Activated effector memory CD4-positive, alpha-beta T cell treated with Interleukin-2 at 50 U/mL for 16 hours (primary cell): Measurements from ENCODE around the gene MOV10L1.
"Not testable (repeated sequence)": the region's sequence is repeated elsewhere in the genome, so short reads cannot be mapped to it uniquely, and the experiment has no call there.

Experiments
- DNase-seq: peaks from one replicate; pipeline ENCODE4 v3.0.0-alpha.2; 2020

MOV10L1 gene

DNA sequence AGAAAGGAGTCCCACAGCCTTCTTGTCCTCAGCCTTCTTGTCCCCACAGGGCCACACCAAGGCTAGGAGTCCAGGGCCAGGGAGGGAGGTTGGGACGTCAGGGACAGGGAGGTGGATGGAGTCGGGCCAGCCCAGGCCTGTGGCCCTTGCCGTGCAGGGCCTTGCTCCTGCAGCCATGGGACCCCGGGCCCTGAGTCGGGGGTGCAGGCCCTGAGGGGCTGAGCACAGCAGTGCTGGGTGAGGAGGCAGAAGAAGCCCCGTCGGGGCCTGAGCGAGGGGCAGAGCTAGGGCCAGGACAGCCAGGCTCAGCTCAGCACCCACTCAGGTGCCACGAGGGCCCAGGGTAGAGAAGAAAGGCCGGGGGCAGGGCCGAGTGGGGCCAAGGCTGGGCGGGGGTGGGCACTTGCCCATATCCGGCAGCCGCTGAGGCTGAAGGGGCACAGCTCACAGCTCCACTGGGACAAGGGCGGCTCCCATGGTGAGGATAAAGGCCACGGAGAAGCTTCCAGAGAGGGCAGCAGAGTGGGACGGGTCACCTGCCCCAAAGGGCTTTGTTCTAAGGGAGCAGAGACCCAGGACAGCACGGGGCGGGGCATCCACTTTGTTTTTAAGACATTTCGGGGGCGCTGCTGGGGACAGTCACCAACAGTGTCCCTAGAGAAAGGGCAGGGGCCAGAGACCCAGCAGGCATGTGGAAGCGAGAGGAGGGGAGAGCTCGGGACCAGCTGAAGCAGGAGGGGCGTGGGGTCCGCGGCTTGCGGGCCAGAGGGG, 8.2 kb upstream of the MOV10L1 start:
- no peak for DNase-seq

DNA sequence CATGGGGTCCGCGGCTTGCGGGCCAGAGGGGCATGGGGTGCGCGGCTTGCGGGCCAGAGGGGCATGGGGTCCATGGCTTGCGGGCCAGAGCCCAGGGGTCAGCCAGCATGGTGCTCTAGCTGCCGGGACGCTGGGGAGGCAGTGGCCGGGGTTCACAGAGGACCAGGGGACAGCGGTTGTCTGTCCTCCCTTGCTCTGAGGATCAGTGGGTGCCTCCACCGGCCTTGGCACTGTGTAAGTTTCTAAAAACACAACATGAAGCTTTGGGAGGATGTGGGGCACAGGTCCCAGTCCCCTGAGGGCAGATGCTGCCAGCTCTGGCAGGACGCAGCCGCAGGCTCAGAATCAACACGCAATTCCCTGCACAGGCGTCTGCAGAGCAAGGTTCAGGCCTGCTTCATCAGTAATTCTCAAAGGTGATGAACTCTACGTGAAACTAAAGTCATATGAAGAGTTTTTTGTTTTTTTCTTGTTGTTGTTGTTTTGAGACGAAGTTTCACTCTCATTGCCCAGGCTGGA, 7.5 kb upstream of the MOV10L1 start:
- no peak for DNase-seq

DNA sequence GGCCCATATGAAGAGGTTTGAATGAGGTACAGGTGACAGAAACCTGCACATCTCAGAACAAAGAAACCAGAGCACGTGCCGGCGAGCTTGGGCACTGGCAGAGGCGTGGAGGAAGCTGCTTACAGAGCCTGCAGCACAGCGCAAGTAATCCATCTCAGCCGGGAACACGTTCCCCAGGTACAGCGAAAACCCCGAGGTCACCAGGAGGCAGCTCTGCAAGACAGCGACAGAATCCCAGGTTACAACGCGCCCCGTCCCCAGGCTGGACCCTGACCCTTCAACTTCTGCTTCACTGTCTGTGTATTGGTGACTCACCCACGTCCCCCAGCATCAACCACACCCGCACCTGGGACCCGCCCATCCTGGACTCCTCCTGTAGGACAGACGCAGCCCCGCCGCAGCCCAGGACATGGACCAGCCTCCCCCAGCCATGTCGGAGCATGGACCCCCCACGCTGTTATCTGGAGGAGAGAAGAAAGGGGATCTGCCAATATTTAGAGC, 6.8 kb upstream of the MOV10L1 start:
- no peak for DNase-seq

DNA sequence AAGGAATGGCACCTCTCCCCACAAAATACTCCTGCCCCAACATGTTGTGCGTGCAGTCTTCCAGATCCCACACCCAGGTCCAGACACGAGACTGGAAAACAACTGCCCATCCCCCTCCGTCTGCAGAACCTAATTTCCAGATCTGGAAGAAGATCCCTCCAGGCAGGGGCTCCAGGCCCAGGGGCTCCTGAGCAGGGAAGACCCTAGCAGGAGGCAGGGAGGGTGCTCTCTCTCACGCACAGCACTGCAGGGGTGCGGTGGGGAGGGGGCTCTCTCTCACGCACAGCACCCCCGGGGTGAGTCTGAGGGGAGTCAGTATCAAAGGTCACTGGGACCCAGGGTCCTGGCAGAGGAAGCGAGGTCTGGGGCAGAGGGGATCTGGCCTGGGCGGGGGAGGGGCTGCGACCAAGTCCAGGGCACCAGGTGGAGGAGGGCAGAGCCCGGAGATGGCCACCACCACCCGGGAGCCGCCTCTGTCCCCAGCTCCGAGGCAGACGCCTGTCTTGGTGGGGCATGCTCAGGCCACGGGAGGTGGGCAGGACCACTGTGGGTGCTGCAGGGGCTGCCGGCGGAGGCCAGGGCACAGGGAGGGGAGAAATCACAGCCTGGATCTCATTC, 6.2 kb upstream of the MOV10L1 start:
- no peak for DNase-seq

DNA sequence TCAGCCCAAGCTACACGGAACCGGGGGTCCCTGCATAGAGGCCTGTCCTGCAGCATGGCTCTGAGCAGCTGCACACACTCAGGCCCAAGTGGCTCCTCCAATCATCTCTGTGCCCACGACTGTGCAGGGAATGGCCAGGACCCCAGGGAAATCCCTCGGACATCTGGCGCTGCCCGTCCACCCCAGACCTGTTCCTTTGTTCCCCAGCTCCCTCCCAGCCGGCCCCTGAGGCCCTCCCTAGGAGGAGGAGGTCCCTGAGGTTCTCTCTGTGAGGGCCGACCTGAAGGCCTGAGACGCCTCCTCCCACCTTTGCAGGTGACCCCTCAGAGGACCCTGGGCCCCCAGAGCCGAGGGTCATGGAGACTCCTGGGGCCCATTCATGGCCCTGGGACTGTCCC, 5.7 kb upstream of the MOV10L1 start:
- no peak for DNase-seq

DNA sequence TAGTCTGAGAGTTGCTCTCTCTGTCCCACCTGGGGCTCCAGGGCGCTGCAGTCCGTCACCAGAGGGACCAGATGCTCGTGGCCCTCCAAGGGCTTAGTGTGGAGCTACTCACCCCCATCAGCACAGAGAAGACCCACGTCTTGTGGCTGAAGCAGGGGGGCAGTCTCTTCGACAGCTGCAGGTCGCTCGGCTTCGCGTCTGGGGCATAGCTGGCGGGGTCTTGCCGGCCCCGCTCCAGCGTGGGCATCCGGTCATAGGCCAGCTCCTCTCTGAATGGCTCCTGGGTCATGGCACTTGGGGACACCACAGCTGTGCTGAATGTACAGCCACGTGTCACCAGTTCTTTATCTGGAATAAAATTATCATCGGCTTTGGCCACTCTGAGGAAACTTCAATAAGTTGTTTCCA, 5.2 kb upstream of the MOV10L1 start:
- DNase-seq = no peak

DNA sequence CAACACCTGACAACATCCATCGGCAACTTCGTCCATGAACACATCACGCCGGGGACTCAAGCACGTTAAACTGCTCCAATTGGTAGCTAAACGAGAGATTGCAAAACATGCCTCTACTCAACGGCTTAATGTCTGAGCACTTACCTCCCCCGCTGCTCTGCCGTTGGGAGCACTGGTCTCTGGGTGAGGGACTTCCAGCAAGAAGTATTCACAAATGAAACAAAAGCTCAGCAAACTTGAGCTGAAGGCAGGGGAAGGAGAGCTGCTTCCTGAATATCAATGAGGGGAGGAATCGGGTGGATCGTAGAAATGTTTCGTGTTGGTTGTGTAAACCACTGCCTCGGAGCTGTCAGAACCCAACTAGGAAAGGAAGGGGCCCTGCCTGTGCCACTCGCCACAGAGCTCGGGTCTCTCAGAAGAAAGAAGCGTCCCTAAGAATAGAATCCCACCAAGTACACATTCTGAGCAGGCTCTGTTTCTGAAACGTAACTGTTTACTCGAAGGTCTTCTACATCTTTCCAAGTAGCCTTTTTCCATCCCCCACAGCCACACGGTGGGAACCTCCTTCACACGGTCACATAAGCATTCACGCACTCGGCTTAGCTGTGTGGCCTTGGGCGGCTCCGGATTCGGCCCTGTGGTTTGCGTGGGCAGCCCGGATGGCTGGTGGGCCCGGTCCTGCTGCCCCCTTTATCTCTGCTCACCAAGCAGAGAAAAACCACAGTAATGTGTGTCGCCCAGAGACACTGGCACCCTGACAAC, 4.4 kb upstream of the MOV10L1 start, which contains the start of gene MLC1:
Gene MLC1 (minus strand): TSS at position 216 of the 762 bp plus-strand sequence. CDS start 524 bp downstream, outside the sequence.
- no peak for DNase-seq

DNA sequence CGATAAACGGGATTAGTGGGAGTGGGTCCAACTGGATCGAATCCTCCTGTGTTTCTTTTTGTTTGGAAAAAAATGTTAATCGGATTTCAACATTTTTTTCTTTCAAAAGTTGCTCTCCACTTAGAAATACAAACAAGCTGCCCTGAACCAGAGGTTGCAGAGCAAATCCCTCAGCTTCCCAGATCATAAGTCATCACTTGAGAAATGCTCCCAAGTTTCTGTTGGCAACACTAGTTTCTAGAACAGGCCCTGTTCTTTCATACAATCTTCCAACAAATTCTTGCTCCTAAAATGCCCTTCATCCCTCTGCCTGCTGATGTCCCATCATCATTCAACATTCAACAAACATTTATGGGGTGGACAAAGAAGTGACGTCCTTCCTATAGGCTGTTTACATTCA, 3.3 kb upstream of the MOV10L1 start:
- no peak for DNase-seq

DNA sequence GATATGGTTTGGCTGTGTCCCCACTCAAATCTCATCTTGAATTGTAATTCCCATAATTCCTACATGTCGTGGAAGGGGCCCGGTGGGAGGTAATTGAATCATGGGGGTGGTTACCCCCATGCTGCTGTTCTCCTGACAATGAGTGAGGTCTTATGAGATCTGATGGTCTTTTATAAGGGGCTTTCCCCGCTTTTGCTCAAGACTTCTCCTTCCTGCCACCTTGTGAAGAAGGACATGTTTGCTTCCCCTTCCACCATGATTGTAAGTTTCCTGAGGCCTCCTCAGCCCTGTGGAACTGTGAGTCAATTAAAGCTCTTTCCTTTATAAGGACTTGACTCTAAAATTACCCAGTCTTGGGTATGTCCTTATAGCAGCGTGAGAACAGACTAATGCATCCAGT, 2.8 kb upstream of the MOV10L1 start:
- not testable (repeated sequence) for DNase-seq

DNA sequence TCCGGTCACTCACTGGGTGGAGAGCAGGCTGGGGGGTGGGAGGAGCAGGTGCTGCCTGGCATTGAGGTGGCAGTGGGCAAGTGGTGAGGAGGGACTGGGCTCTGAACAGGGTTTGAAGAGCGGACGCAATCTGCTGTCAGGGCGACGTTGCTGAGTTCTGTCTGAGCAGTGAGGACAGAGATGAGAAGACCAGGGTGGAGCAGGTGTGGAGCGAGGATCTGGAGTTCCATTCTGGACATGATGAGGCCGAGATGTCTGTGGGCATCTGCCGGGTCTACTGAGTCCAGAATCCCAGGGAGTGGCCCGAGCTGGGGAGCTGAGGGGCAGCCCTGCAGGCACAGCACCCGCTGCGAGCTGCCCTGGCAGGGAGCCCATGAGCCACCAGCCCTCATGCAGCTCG, 2.2 kb upstream of the MOV10L1 start:
- DNase-seq = no peak

DNA sequence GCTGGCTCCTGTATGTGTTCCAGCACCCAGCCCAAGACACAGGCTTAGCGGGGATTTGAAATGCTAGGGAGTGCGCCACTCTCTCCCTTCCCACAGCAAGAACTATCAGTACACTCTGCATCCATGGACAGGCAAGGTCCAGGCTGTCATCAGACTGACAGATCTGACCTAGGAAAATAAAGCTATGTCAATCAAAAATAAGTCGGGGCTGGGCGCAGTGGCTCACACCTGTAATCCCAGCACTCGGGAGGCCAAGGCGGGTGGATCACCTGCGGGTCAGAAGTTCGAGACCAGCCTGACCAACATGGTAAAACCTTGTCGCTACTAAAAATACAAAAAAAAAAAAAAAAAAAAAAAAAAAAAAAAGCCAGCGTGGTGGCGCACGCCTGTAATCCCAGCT, 1.7 kb upstream of the MOV10L1 start:
- DNase-seq = no peak

DNA sequence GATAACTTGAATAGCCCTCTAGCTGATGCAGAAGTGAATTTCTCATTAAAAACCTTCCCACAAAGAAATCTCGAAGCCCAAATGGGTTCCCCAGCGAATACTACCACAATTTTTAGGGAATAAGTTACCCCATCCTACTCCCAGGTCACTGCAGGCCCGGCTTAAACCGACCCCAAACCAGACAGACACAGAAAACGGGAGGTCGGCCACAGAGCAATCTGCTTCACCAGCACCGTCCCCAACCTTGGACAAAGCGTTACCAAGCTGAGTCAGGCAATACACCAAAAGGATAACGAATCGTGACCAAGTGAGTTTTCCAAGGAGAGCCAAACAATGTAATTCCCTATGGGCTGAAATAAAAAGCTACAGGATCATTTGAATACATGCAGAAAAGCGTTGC, 575 bp upstream of the MOV10L1 start:
- no peak for DNase-seq

DNA sequence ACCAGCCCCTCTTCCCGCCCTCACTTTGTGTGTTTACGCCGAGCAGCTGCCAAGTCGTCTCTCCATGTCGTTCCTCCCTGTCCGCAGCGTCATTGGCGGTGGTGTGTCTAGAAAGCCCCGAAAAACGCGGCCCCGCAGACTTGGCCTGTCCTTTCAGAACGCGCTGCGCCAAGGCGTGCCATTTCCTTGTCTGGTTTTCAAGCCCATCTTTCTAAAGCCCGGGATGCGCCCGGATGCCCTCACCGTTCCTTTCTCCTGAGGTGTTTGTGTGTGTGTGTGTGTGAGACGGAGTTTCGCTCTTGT, 557 bp downstream of the MOV10L1 start:
- no peak for DNase-seq

DNA sequence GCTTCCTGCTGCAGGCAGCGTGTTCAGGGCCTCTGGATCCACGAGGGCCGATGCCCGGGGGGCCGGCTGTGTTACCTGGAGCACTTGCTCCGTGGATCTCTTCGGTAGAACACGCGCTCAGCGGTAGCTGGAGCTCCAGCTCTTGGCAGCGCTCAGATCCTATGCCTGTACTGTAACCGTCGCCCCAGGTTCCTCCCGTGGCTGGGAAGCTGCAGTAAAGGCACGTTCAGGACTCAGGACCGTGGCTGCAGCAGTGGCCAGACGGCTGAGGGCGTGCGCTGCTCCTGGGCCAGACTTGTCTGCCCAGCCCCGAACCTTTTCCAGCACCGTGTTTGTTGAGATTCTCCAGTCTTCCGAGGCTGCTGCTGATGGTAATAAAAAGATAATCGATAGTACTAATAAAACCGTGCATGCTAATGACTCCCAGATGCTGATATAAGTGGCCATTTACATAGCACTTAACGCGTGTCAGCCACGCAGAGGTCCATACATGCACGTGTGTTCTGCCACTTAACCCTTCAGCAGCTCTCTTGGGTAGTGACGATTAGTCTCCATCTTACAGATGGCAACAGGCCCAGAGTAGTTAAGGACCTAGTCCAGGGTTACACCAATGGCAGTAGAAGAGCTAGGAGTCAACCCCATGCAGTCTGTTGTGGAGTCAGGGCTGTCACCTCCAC, 1.4 kb downstream of the MOV10L1 start:
- DNase-seq = no peak

DNA sequence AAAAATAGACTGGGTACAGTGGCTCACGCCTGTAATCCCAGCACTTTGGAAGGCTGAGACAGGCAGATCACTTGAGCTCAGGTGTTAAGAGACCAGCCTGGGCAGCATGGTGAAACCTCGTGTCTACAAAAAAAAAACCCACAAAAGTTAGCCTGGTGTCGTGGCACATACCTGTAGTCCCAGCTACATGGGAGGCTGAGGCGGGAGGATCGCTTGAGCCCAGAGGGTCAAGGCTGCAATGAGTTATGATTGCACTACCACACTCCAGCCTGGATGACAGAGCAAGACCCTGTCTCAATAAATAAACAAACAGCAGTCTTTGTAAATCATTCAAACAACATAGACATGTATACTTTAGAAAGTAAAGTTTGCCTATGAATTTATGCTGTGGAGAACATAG, 2.5 kb downstream of the MOV10L1 start:
- no peak for DNase-seq

DNA sequence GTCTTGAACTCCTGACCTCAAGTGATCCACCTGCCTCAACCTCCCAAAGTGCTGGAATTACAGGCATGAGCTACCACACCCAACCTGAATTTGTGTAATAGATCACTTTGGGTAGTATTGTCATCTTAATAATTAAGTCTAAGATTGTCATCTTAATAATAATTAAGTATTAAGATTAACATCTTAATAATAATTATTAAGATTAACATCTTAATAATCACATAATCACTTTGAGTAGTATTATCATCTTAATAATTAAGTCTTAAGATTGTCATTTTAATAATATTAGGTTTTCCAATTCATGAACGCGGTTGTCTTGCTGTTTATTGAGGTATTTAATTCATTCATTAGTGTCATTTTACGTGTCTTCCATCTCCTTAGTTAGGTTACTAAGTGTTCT, 8.2 kb downstream of the MOV10L1 start:
- DNase-seq = no peak

DNA sequence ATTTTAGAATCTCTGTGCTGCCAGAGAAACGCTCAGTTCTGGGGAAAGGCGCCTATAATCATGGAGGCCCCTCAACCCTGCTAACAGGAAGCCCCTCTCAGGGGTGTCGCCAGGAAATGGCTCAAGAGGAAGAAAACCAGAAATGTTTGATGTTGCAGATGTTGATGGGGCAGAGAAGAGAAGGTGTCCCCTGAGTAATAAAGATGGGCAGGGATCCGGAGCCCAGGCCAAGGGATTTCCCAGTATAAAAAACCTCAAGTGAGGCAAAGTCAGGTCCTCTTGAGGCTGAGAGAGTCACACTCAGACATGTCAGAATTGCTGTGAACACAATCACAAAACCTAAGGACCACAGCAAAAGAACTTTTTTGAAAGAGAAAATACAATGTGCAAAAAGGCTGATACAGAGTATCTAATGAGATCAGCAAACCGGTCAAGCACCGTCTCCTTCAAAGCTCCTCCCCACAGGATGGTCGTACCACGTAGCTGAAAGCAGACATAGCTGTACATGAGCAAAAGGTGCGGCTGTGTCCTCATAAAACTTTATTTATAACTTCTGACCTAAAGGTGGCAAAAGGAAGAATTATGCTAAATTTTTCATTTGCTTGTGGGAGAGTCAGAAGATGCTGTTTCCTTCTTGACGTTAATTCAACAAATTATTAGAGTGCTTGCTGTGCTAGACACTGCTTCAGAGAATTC, 12.2 kb downstream of the MOV10L1 start:
- no peak for DNase-seq

DNA sequence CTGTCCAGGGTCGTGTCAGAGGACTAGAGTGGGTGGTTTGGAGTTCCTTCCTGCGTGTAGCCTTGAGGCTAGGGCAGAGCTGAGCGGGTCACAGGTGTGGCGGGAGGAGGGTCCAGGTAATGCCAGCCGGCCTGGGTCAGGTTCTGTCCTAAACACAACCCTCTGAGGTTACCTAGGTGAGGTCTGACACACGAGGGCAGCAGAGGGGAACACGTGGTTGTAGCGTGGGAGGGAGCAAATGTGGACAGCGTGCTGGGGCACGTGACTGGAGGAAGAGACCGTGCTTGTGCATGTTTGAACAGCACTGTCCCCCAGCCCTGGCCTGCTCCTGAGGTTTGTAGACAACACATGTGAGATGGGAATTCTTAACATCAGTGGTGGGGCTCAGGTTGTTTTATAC, 13.1 kb downstream of the MOV10L1 start:
- DNase-seq = no peak

DNA sequence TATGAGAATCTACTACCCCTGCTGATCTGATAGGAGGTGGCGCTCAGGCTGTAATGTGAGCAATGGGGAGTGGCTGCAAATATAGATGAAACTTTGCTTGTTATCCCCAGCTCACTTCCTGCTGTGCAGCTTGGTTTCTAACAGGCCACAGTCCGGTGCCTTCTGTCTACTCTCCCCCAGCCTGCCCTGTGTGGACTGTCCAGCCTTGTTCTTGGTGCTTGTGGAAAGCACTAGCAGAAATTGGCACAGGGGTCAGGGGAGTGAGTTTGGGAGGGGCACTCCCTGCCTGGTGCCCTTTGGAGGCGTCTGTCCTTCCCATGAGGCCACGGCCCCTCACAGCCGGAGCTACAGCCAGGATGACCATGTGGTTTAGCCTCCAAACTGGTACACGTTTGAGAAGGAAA, 14.3 kb downstream of the MOV10L1 start:
- DNase-seq = no peak

DNA sequence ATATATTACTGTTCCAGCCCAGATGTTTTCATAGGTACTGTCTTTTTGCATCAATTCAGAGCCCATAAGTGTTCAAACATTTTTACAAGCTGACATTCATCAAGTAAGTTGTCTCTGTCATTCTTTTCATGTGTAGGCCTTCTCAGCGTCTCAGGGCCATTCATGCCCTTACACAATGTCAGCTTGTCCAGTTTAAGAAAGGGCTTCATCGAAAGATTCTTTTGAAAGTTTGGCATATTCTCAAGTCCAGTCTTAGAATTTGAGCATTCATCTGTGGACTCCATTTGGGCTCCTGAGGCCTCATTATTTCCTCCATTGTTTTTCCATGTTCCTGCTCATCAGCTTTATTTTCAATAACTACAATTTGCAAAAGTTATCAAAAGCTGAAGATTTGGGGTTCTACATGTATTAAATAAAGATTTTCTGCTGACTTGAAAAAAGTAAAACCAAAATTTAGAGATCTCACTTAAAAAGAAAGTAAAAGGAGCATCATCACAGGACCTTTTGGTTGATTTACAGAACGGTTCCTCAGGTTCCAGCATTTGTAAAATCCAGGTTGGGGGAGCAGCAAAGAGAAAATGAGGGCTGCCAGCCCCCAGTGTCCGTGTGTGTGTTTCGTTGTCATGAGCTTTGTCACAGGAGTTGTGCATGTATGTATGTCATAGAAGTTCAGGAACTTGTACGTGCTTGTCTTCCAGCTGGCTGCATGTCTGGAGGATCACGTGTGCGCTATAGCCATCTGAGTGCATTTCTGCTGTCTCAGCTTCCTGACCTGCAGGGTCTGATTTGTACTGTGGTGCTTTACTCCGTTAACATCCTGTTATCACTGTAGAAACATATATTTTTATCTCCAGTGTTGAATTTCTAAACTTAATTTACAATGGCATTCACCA, 15.6 kb downstream of the MOV10L1 start:
- no peak for DNase-seq

DNA sequence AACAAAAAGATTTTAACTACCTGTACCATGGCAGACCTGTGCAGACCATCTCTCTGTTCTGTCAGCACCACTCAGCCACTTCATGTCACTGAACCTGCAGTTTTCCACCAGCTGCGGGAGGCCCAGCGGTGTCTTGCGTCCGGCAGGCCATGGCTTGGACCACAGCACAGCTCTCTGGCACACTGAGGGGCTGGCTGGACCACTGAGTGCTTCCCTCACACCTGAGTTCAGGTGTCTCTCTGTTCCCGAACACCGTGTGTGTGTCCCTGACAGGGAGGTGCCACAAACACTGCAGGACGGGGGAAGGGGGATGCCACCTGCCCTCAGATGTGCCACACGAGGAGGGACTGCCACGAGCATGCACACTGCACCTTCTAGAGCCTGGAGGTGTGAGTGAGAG, 17.7 kb downstream of the MOV10L1 start:
- DNase-seq = no peak
